WTC11 (cell line): ENCODE measurements around the gene BICC1. TPM values are rescaled to one million over a fixed set of nuclear protein-coding genes. Genes with fewer than 3 reads are reported as not detected.

Source experiments
- ATAC-seq: fragments of 200-7000 bp; cut with Tn5 transposase; 2 replicates; pipeline ENCODE4 v1.10.0; 2021; ENCODE audit warnings: mild to moderate bottlenecking, moderate library complexity
- CTCF ChIA-PET: fragments of 300-600 bp; sonication (Branson Sonifier 250); formaldehyde crosslinking; loops from one replicate; lab custom pipeline; 2021; ENCODE audit warnings: antibody characterized with exemption; lab: Charles Lee
- POLR2A ChIA-PET: fragments of 350-600 bp; sonication (Branson Sonifier 250); formaldehyde crosslinking; loops from one replicate; lab custom pipeline; 2021; ENCODE audit warnings: antibody characterized with exemption; lab: Charles Lee
- DNase-seq: peaks from one replicate; pipeline ENCODE4 v3.0.0; 2021; ENCODE audit warnings: low spot score
- H3K27ac Mint-ChIP-seq: 2 replicates; pipeline ENCODE4 v1.8.0; 2021; ENCODE audit warnings: mixed read lengths
- H3K27me3 Mint-ChIP-seq: 2 replicates; pipeline ENCODE4 v1.8.0; 2021; ENCODE audit warnings: low read depth, mild to moderate bottlenecking, moderate library complexity, mixed read lengths
- H3K36me3 Mint-ChIP-seq: 2 replicates; pipeline ENCODE4 v1.8.0; 2021; ENCODE audit warnings: mixed read lengths
- H3K4me1 Mint-ChIP-seq: 2 replicates; pipeline ENCODE4 v1.8.0; 2022; ENCODE audit warnings: mixed read lengths
- H3K4me3 Mint-ChIP-seq: 2 replicates; pipeline ENCODE4 v1.8.0; 2021; ENCODE audit warnings: mild to moderate bottlenecking, moderate library complexity, mixed read lengths
- H3K9me3 Mint-ChIP-seq: 2 replicates; pipeline ENCODE4 v1.8.0; 2021; ENCODE audit warnings: mixed read lengths
- ATF1 ChIP-seq: sonication (generic); formaldehyde crosslinking; IDR thresholded peaks from 2 replicates; pipeline ENCODE4 v1.8.1; 2023; ENCODE audit warnings: mild to moderate bottlenecking, moderate library complexity, missing genetic modification reagents
- GABPB1 ChIP-seq: sonication (generic); formaldehyde crosslinking; IDR thresholded peaks from 2 replicates; pipeline ENCODE4 v1.8.1; 2023; ENCODE audit warnings: mild to moderate bottlenecking, missing genetic modification reagents
- GTF2I ChIP-seq: fragments of 250-450 bp; sonication (Bioruptor Pico); conservative IDR thresholded peaks from 2 replicates; pipeline ENCODE4 v1.4.0; 2021; ENCODE audit warnings: mild to moderate bottlenecking
- NFATC4 ChIP-seq: fragments of 250-450 bp; sonication (Bioruptor Pico); IDR thresholded peaks from 2 replicates; pipeline ENCODE4 v1.9.0; 2021; ENCODE audit warnings: mild to moderate bottlenecking
- NFYB ChIP-seq: sonication (generic); formaldehyde crosslinking; conservative IDR thresholded peaks from 2 replicates; pipeline ENCODE4 v1.8.0; 2022; ENCODE audit warnings: low read depth, missing genetic modification reagents
- RELA ChIP-seq: sonication (generic); formaldehyde crosslinking; IDR thresholded peaks from 2 replicates; pipeline ENCODE4 v1.8.1; 2022; ENCODE audit warnings: missing genetic modification reagents, mild to moderate bottlenecking, borderline replicate concordance
- SMAD3 ChIP-seq: sonication (generic); formaldehyde crosslinking; IDR thresholded peaks from 2 replicates; pipeline ENCODE4 v1.8.0; 2022; ENCODE audit warnings: missing genetic modification reagents, mild to moderate bottlenecking, borderline replicate concordance
- SMAD4 ChIP-seq: sonication (generic); formaldehyde crosslinking; IDR thresholded peaks from 2 replicates; pipeline ENCODE4 v1.8.0; 2022; ENCODE audit warnings: mild to moderate bottlenecking, missing genetic modification reagents
- SOX15 ChIP-seq: fragments of 250-450 bp; sonication (Bioruptor Pico); IDR thresholded peaks from 2 replicates; pipeline ENCODE4 v1.9.0; 2021; ENCODE audit warnings: mild to moderate bottlenecking
- ZBTB21 ChIP-seq: sonication (generic); formaldehyde crosslinking; IDR thresholded peaks from 2 replicates; pipeline ENCODE4 v1.8.1; 2023; ENCODE audit warnings: mild to moderate bottlenecking, missing genetic modification reagents, borderline replicate concordance
- ZNF317 ChIP-seq: sonication (generic); formaldehyde crosslinking; IDR thresholded peaks from 2 replicates; pipeline ENCODE4 v1.8.1; 2023; ENCODE audit warnings: low read depth, mild to moderate bottlenecking, moderate library complexity, missing genetic modification reagents, borderline replicate concordance
- ZNF396 ChIP-seq: fragments of 250-450 bp; sonication (Bioruptor Pico); IDR thresholded peaks from 2 replicates; pipeline ENCODE4 v1.8.0; 2021; ENCODE audit warnings: mild to moderate bottlenecking, moderate library complexity, borderline replicate concordance
- total RNA-seq: library from RNA; stranded (reverse); gene quantifications from 3 replicates; pipeline ENCODE4 v1.2.3, GENCODE V29; 2021
- TF ChIP-seq, protein P1 (sequence below): sonication (generic); formaldehyde crosslinking; conservative IDR thresholded peaks from 2 replicates; pipeline ENCODE4 v1.8.1; 2023; ENCODE audit warnings: mild to moderate bottlenecking, low read depth, missing genetic modification reagents, moderate library complexity
- TF ChIP-seq, protein P2 (sequence below): sonication (generic); formaldehyde crosslinking; IDR thresholded peaks from 2 replicates; pipeline ENCODE4 v1.8.1; 2023; ENCODE audit warnings: mild to moderate bottlenecking, moderate library complexity, missing genetic modification reagents
- TF ChIP-seq, protein P3 (sequence below): sonication (generic); formaldehyde crosslinking; IDR thresholded peaks from 2 replicates; pipeline ENCODE4 v1.8.0; 2022; ENCODE audit warnings: mild to moderate bottlenecking, missing genetic modification reagents
- TF ChIP-seq, protein P4 (sequence below): fragments of 200-600 bp; IDR thresholded peaks from 2 replicates; pipeline ENCODE4 v1.8.0; 2022; ENCODE audit warnings: antibody characterized with exemption
- TF ChIP-seq, protein P5 (sequence below): fragments of 250-450 bp; sonication (Bioruptor Pico); IDR thresholded peaks from 2 replicates; pipeline ENCODE4 v1.9.0; 2021; ENCODE audit warnings: mild to moderate bottlenecking
- TF ChIP-seq, protein P6 (sequence below): fragments of 250-450 bp; sonication (Bioruptor Pico); IDR thresholded peaks from 2 replicates; pipeline ENCODE4 v2.1.2; 2022; ENCODE audit warnings: mild to moderate bottlenecking, moderate library complexity

The BICC1 gene
- total RNA-seq, 1 experiment from 2014 or later: 0.61 TPM

DNA sequence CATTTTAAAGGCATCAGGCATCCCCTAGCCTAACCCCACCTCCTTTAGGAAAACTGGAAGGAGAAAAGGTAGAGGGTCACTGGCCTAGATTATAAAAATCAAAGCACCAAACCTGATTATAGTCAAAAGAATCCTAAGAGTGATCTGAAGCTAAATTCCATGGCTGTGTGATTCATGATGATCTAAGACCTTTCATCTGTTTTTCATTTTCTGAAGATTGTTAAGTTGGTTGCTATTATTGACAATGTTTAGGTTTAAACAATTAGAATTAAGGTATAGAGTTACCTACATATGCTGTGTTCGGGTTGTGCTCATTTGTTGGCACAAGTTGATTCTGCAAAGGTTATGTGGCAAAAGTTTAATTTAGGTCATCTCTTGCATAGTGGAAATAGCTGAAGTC, 148.7 kb downstream of the BICC1 start (continued):
- TF ChIP-seq, protein P1, sequence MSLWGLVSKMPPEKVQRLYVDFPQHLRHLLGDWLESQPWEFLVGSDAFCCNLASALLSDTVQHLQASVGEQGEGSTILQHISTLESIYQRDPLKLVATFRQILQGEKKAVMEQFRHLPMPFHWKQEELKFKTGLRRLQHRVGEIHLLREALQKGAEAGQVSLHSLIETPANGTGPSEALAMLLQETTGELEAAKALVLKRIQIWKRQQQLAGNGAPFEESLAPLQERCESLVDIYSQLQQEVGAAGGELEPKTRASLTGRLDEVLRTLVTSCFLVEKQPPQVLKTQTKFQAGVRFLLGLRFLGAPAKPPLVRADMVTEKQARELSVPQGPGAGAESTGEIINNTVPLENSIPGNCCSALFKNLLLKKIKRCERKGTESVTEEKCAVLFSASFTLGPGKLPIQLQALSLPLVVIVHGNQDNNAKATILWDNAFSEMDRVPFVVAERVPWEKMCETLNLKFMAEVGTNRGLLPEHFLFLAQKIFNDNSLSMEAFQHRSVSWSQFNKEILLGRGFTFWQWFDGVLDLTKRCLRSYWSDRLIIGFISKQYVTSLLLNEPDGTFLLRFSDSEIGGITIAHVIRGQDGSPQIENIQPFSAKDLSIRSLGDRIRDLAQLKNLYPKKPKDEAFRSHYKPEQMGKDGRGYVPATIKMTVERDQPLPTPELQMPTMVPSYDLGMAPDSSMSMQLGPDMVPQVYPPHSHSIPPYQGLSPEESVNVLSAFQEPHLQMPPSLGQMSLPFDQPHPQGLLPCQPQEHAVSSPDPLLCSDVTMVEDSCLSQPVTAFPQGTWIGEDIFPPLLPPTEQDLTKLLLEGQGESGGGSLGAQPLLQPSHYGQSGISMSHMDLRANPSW: no peak
- TF ChIP-seq, protein P2, sequence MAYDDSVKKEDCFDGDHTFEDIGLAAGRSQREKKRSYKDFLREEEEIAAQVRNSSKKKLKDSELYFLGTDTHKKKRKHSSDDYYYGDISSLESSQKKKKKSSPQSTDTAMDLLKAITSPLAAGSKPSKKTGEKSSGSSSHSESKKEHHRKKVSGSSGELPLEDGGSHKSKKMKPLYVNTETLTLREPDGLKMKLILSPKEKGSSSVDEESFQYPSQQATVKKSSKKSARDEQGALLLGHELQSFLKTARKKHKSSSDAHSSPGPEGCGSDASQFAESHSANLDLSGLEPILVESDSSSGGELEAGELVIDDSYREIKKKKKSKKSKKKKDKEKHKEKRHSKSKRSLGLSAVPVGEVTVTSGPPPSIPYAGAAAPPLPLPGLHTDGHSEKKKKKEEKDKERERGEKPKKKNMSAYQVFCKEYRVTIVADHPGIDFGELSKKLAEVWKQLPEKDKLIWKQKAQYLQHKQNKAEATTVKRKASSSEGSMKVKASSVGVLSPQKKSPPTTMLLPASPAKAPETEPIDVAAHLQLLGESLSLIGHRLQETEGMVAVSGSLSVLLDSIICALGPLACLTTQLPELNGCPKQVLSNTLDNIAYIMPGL (CRISPR knock-in tag): no peak

DNA sequence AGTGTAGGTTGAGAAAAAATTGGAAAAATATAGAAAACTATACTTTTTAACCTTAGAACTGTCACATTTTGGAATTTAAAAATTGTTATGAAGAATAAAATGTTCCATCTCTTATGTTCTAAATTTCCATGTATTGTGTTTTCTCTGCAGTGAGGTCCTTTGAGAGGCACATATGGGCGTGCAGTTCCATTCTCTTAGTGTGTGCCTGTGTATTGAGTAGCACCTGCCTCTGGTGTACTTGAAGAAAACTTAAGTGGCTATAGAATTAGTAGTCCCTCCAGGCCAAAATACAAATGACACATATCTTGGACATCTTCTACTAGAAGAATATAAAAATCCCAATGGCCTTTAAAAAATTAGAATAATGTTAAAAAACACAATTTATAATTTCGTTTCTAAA, 149.2 kb downstream of the BICC1 start:
- ChIA-PET POLR2A (no interaction called here), CTCF (no interaction called here)
- H3K27me3 Mint-ChIP-seq: no peaks in the 10 kb centered on the region
- DNase-seq (no peak), ATAC-seq (no peak)
- H3K36me3 Mint-ChIP-seq: peaks cover 37% of the 10 kb centered on the region
- no peak for TF ChIP-seq ZNF317 (CRISPR knock-in tag)
- H3K27ac Mint-ChIP-seq: no peak overlapping the region
- H3K4me1 Mint-ChIP-seq: peaks cover 30% of the 10 kb centered on the region
- peaks cover 41% of the 10 kb centered on the region for H3K9me3 Mint-ChIP-seq
- no peak overlapping the region for H3K4me3 Mint-ChIP-seq

DNA sequence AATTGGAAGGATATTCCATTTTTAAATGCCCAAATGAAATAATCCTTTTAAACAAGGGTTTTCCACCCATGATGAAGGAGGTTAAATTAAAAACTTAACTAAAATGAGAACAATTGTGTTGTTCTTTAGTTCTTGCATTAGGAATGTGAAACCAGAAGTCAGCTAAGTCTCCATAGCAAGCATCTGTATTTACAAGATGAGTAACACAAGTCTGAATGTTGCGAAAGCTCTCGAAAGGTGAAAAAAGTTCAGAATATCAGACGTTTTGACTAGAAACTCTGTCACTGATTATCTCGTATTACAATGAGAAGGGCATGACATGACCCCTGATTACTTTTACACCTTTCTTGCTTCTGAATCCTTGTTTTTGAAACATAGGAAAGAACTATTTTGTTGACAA, 149.6 kb downstream of the BICC1 start:
- DNase-seq (no peak), ATAC-seq (no peak)
- Mint-ChIP-seq H3K9me3 (peaks cover 38% of the 10 kb centered on the region), H3K4me1 (peaks cover 30% of the 10 kb centered on the region), H3K27ac (no peak overlapping the region), H3K36me3 (peaks cover 37% of the 10 kb centered on the region), H3K27me3 (no peaks in the 10 kb centered on the region), H3K4me3 (no peak overlapping the region)
- POLR2A ChIA-PET: no interaction called here
- TF ChIP-seq GABPB1 (peak; percentile 67), SOX15 (CRISPR knock-in tag) (no peak)
- CTCF ChIA-PET: no interaction called here

DNA sequence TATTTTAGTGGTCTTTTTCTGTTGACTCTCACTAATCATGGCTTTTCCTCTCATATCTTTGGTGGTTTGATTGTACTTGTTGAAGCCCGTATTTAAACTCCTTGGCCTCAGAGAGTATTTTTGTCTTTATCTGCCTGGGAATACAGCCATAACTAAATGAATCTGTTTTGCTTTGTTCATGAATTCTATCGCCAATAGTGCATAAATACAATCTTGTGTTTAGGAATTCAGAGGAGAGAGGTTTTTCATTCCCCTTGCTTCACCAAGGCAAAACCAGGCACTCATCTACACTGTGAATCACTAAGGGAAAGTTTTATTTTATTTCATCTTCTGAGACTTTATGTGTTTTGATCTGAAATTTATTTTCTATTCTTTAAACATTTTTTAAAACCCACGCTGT, 152.7 kb downstream of the BICC1 start:
- H3K4me1 Mint-ChIP-seq: peaks cover 44% of the 10 kb centered on the region
- H3K27me3 Mint-ChIP-seq: no peaks in the 10 kb centered on the region
- no peak overlapping the region for H3K4me3 Mint-ChIP-seq
- H3K27ac Mint-ChIP-seq: no peak overlapping the region
- POLR2A ChIA-PET: no interaction called here
- peaks cover 31% of the 10 kb centered on the region for H3K9me3 Mint-ChIP-seq
- ATAC-seq (no peak), DNase-seq (no peak)
- CTCF ChIA-PET: interaction anchor here (1.4 kb wide), 1 partner anchor 134 kb away, joined by 5 read pairs; no protein-coding TSS in a partner anchor
- H3K36me3 Mint-ChIP-seq: peaks cover 37% of the 10 kb centered on the region
- no peak for TF ChIP-seq SMAD3 (CRISPR knock-in tag)
- TF ChIP-seq, protein P3, sequence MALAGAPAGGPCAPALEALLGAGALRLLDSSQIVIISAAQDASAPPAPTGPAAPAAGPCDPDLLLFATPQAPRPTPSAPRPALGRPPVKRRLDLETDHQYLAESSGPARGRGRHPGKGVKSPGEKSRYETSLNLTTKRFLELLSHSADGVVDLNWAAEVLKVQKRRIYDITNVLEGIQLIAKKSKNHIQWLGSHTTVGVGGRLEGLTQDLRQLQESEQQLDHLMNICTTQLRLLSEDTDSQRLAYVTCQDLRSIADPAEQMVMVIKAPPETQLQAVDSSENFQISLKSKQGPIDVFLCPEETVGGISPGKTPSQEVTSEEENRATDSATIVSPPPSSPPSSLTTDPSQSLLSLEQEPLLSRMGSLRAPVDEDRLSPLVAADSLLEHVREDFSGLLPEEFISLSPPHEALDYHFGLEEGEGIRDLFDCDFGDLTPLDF (CRISPR knock-in tag): no peak
- TF ChIP-seq, protein P1: no peak
- no peak for TF ChIP-seq RELA
- no peak for TF ChIP-seq ZNF396 (CRISPR knock-in tag)
- TF ChIP-seq GTF2I: no peak
- TF ChIP-seq NFYB (CRISPR knock-in tag): no peak
- TF ChIP-seq, protein P4, sequence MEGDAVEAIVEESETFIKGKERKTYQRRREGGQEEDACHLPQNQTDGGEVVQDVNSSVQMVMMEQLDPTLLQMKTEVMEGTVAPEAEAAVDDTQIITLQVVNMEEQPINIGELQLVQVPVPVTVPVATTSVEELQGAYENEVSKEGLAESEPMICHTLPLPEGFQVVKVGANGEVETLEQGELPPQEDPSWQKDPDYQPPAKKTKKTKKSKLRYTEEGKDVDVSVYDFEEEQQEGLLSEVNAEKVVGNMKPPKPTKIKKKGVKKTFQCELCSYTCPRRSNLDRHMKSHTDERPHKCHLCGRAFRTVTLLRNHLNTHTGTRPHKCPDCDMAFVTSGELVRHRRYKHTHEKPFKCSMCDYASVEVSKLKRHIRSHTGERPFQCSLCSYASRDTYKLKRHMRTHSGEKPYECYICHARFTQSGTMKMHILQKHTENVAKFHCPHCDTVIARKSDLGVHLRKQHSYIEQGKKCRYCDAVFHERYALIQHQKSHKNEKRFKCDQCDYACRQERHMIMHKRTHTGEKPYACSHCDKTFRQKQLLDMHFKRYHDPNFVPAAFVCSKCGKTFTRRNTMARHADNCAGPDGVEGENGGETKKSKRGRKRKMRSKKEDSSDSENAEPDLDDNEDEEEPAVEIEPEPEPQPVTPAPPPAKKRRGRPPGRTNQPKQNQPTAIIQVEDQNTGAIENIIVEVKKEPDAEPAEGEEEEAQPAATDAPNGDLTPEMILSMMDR: no peak
- no peak for TF ChIP-seq ZBTB21 (CRISPR knock-in tag)
- TF ChIP-seq, protein P5, sequence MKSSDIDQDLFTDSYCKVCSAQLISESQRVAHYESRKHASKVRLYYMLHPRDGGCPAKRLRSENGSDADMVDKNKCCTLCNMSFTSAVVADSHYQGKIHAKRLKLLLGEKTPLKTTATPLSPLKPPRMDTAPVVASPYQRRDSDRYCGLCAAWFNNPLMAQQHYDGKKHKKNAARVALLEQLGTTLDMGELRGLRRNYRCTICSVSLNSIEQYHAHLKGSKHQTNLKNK (CRISPR knock-in tag): no peak
- TF ChIP-seq NFATC4 (CRISPR knock-in tag): no peak
- no peak for TF ChIP-seq ATF1
- TF ChIP-seq, protein P6, sequence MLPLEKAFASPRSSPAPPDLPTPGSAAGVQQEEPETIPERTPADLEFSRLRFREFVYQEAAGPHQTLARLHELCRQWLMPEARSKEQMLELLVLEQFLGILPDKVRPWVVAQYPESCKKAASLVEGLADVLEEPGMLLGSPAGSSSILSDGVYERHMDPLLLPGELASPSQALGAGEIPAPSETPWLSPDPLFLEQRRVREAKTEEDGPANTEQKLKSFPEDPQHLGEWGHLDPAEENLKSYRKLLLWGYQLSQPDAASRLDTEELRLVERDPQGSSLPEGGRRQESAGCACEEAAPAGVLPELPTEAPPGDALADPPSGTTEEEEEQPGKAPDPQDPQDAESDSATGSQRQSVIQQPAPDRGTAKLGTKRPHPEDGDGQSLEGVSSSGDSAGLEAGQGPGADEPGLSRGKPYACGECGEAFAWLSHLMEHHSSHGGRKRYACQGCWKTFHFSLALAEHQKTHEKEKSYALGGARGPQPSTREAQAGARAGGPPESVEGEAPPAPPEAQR (CRISPR knock-in tag): no peak
- TF ChIP-seq SMAD4: no peak
